ENCODE results near the gene PRCD. TPM values are rescaled to one million over a fixed set of nuclear protein-coding genes. Genes with fewer than 3 reads are reported as not detected.
"Not testable (repeated sequence)": the region's sequence is repeated elsewhere in the genome, so short reads cannot be mapped to it uniquely, and the experiment has no call there.

The PRCD gene
- total RNA-seq, 1 donor from 2014 or later: 21.4 TPM

DNA sequence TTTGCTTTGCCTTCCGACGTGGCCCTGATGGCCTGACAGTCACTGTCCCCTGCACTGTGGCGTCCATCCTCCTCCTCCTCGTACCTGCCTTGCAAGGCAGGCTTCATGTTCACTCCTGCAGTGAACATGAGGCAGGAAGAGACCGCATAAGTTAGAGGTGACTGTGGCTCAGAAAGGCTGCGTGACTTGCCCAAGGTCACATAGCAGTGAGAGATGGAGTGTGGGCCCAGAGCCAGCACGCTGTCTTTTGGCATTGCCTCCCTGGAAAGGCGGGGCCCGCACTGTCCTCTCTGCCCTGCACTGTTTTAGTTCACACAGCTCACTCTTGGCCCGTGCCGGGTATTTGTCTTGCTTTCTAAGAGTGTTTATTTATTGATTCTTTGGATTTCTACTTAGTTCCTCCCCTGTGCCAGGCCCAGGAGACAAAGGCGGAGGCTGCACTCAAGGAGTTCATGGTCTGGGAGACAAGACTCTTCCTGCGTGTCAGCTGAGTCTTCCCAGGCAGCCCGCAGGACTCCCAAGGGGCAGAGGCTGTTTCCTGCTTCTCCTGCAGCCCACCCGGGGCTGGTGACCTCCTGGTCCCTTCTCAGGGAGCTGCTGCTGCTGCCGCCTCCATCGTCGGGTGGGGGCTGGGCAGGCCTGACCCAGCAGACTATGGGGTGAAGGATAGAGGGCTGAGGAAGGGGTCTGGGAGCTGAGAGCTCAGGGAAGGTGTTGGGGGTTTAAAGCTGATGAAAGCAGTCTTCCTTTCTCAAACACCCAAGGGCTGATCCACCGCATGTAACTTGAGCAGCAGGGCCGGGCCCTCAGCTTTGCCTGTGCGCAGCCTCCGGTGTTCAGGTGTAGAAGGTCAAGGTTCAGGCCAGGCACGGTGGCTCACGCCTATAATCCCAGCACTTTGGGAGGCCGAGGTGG lies 15.0 kb upstream of the PRCD start:
- DNase-seq (ENCODE audit: extremely low spot score in 2 of 2): no peak
- TF ChIP-seq POLR2A (IDR thresholded peaks at IDR 0.05) (no peak), POLR2AphosphoS5 (IDR thresholded peaks at IDR 0.05; ENCODE audit: insufficient read depth in 1 of 2, low read depth in 1 of 2) (peak in 1 of 2 donors; percentile 33)
- TF ChIP-seq, protein P1, sequence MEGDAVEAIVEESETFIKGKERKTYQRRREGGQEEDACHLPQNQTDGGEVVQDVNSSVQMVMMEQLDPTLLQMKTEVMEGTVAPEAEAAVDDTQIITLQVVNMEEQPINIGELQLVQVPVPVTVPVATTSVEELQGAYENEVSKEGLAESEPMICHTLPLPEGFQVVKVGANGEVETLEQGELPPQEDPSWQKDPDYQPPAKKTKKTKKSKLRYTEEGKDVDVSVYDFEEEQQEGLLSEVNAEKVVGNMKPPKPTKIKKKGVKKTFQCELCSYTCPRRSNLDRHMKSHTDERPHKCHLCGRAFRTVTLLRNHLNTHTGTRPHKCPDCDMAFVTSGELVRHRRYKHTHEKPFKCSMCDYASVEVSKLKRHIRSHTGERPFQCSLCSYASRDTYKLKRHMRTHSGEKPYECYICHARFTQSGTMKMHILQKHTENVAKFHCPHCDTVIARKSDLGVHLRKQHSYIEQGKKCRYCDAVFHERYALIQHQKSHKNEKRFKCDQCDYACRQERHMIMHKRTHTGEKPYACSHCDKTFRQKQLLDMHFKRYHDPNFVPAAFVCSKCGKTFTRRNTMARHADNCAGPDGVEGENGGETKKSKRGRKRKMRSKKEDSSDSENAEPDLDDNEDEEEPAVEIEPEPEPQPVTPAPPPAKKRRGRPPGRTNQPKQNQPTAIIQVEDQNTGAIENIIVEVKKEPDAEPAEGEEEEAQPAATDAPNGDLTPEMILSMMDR (IDR thresholded peaks at IDR 0.05): no peak

DNA sequence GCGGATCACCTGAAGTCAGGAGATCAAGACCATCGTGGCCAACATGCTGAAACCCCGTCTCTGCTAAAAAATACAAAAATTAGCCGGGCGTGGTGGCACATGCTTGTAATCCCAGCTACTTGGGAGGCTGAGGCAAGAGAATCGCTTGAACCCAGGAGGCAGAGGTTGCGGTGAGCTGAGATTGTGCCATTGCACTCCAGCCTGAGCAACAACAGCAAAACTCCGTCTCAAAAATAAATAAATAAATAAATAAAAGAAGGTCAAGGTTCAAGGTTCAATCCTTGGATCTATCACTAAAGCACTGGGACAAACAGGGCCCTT lies 14.4 kb upstream of the PRCD start:
- peaks cover 51% of the 10 kb centered on the region for H3K4me1 ChIP-seq
- H3K9me3 ChIP-seq; DNase-seq (ENCODE audit: extremely low spot score in 2 of 2); H3K4me3 ChIP-seq; H3K27me3 ChIP-seq; H3K36me3 ChIP-seq; intact Hi-C loops (cut with DNase I): not testable (repeated sequence)
- H3K27ac ChIP-seq: peak overlapping the region; percentile 72

More for the DNA sequence above, 15.0 kb upstream of the PRCD start:
- Histone ChIP-seq H3K27me3 (no peaks in the 10 kb centered on the region), H3K36me3 (no peaks in the 10 kb centered on the region), H3K4me1 (peaks cover 44% of the 10 kb centered on the region), H3K27ac (peak overlapping the region; percentile 72), H3K4me3 (no peak overlapping the region), H3K9me3 (no peaks in the 10 kb centered on the region)
- intact Hi-C loops (cut with DNase I): no loop called here

DNA sequence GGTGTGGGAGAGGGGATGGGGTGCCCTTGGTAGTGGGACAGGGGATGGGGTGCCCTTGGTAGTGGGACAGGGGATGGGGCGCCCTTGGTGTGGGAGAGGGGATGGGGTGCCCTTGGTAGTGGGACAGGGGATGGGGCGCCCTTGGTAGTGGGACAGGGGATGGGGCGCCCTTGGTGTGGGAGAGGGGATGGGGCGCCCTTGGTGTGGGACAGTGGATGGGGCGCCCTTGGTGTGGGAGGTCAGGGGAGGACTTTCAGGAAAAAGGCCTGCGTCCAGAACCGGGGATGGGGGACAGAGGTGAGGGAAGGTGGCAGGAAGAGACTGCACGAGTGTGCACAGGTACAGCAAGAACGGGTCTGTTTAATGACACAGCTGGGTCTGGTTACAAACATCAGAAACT lies 12.8 kb upstream of the PRCD start:
- H3K9me3 ChIP-seq; H3K4me3 ChIP-seq; H3K27me3 ChIP-seq; H3K36me3 ChIP-seq; intact Hi-C loops (cut with DNase I); DNase-seq (ENCODE audit: extremely low spot score in 2 of 2): not testable (repeated sequence)
- H3K4me1 ChIP-seq: peaks cover 66% of the 10 kb centered on the region
- peak overlapping the region; percentile 96 for H3K27ac ChIP-seq

DNA sequence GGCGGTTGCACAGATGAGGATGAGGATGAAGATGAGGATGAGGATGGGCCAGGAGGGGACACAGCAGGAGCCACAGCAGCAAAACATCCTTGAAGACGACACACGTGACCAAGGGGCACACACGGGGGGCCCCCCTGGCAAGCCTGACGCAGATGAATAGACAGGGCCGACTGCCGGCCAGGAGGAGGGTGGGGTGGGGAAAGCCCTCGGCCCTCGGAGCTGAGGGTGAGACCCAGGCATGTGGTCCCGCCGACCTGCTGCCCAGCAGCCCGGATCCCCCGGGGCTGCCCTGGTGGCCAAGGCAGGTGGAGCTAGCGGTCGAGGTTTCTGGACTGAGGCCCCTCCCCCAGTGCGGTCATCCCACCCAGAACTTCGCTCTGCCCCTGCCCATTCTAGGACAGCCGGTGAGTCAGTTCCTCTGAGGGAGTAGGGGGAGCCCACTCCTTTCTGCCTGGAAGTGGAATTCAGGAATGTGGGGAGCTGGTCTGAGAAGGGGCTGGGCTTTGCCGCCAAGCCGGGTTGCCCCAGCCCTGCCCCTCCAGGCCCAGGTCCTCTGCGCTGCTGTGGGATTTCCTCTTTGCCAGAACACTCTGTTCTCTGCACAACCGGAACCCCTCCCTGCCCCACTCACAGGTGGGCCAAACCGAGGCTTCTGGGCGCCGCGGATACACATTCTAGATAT lies 12.3 kb upstream of the PRCD start:
- H3K27ac ChIP-seq: peak overlapping the region; percentile 96
- H3K27me3 ChIP-seq: no peaks in the 10 kb centered on the region
- H3K4me3 ChIP-seq: peak overlapping the region in 1 of 2 donors; percentile 10
- intact Hi-C loops (cut with DNase I): no loop called here
- peak in 1 of 2 donors; percentile 88 for TF ChIP-seq POLR2AphosphoS5 (IDR thresholded peaks at IDR 0.05; ENCODE audit: insufficient read depth in 1 of 2, low read depth in 1 of 2)
- TF ChIP-seq, protein P1 (IDR thresholded peaks at IDR 0.05): peak in 1 of 3 experiments; percentile 38
- TF ChIP-seq POLR2A (IDR thresholded peaks at IDR 0.05): no peak
- no peaks in the 10 kb centered on the region for H3K9me3 ChIP-seq
- no peak for DNase-seq (ENCODE audit: extremely low spot score in 2 of 2)
- H3K4me1 ChIP-seq: peaks cover 72% of the 10 kb centered on the region
- H3K36me3 ChIP-seq: no peaks in the 10 kb centered on the region

DNA sequence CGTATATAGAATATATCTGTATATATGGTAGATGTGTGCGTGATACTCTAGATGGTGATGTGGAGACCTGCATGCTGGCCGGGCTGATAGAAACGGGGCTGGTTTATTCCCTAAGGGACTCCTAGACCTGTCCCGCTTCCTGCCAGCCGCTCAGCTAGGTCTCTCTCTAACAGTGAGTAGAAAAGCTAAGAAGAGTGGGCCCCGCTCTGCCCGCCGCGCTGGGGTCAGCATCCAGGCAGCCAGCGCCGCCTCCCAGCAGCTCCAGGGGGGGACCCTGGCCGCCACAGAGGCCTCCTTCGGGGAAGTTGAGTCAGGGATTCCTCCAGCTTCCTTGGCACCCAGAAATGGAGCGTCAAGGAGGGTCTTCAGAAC lies 11.7 kb upstream of the PRCD start:
- intact Hi-C loops (cut with DNase I): no loop called here
- no peaks in the 10 kb centered on the region for H3K36me3 ChIP-seq
- no peak for DNase-seq (ENCODE audit: extremely low spot score in 2 of 2)
- H3K27ac ChIP-seq: peak overlapping the region; percentile 96
- no peaks in the 10 kb centered on the region for H3K9me3 ChIP-seq
- H3K27me3 ChIP-seq: no peaks in the 10 kb centered on the region
- H3K4me3 ChIP-seq: peak overlapping the region in 1 of 2 donors; percentile 4
- H3K4me1 ChIP-seq: peaks cover 77% of the 10 kb centered on the region
- TF ChIP-seq POLR2AphosphoS5 (IDR thresholded peaks at IDR 0.05; ENCODE audit: insufficient read depth in 1 of 2, low read depth in 1 of 2) (no peak), POLR2A (IDR thresholded peaks at IDR 0.05) (no peak)
- TF ChIP-seq, protein P1 (IDR thresholded peaks at IDR 0.05): no peak

All from vagina (tissue), 2 donors.